Measurements from ENCODE around the gene PRUNE2. TPM values are rescaled to one million over a fixed set of nuclear protein-coding genes. Genes with fewer than 3 reads are reported as not detected.

PRUNE2 gene
- total and polyA plus RNA-seq, 2 of the 8 experiments (the other 6 are each of a cell fraction or from before 2014, with no cell fraction given), result 5.5 to 13.3 TPM

DNA sequence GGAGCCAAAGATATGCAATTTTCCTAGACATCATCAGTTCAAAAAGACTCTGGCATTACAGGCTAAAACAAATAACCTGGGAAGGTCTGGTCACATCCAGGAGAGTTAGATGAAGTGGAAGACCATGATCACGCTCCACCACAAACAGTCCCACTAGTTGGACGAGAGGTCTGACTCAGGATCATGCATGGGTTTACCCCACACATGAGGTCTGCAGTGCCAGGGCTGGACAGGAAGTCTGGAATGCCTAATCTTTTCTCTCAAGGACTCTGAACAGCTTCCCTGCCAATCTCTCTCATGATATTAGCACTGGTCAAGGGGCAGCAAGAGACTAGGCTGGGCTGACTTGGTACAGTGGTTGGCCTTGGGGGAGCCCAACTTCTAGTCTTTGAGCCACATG is 7.1 kb downstream of the PRUNE2 start:
- Histone ChIP-seq H3K18ac (ENCODE audit: extremely low read depth, low read length) (no peak overlapping the region), H4K91ac (replicated peaks; ENCODE audit: insufficient read length, low read length) (no peak overlapping the region), H3K14ac (ENCODE audit: insufficient read length) (no peak overlapping the region), H4K5ac (ENCODE audit: insufficient read length, low read depth, low read length) (peak overlapping the region; percentile 10), H3K23me2 (ENCODE audit: low read depth, low read length) (no peaks in the 10 kb centered on the region), H3K4me3 (ENCODE audit: extremely low read depth in 1 of 4, insufficient read depth in 2 of 4, low read depth in 3 of 4, low read length in 4 of 4) (no peak overlapping the region), H2BK15ac (ENCODE audit: low read length) (no peak overlapping the region), H2BK120ac (replicated peaks; ENCODE audit: low read depth, low read length) (no peak overlapping the region), H3K27ac (ENCODE audit: low read depth, low read length) (no peak overlapping the region), H3K36me3 (ENCODE audit: control insufficient read depth in 2 of 4, insufficient read depth in 4 of 4, low read length in 3 of 4) (no peaks in the 10 kb centered on the region; a peak in 1 of 8 replicates), H3K9me3 (ENCODE audit: insufficient read depth in 2 of 2, low read depth in 1 of 2, low read length in 1 of 2) (no peaks in the 10 kb centered on the region), H3K4ac (replicated peaks; ENCODE audit: insufficient read length, low read depth, low read length) (no peak overlapping the region), H2BK12ac (ENCODE audit: low read depth, low read length) (no peak overlapping the region), H3K4me2 (ENCODE audit: insufficient read depth in 1 of 2, low read depth in 2 of 2, low read length in 2 of 2) (no peak overlapping the region), H3K9ac (replicated peaks in 1 of 4; ENCODE audit: extremely low read depth in 1 of 4, low read depth in 3 of 4, low read length in 3 of 4) (no peak overlapping the region), H2BK20ac (ENCODE audit: low read length) (no peak overlapping the region), H4K8ac (ENCODE audit: extremely low read depth, insufficient read depth, low read length) (no peak overlapping the region), H2BK5ac (ENCODE audit: low read depth, low read length) (no peak overlapping the region), H2AFZ (ENCODE audit: low read length) (no peak overlapping the region), H3K79me2 (ENCODE audit: control insufficient read depth in 1 of 2, insufficient read depth in 2 of 2, low read length in 2 of 2) (no peaks in the 10 kb centered on the region), H2AK5ac (ENCODE audit: low read depth, low read length) (no peak overlapping the region), H3K4me1 (replicated peaks in 1 of 4; ENCODE audit: control insufficient read depth in 3 of 4, insufficient read depth in 4 of 4, low read length in 3 of 4) (peaks cover 0 to 10% (median 1%) of the 10 kb centered on the region in 4 experiments; a peak in 3 of 7 replicates), H3K23ac (ENCODE audit: insufficient read length) (no peak overlapping the region), H3K27me3 (replicated peaks in 1 of 4; ENCODE audit: control insufficient read depth in 3 of 4, extremely low read depth in 1 of 4, insufficient read depth in 3 of 4, low read length in 3 of 4) (no peaks in the 10 kb centered on the region), H3K56ac (replicated peaks; ENCODE audit: insufficient read length, low read depth, low read length) (no peak overlapping the region), H4K20me1 (replicated peaks in 1 of 2; ENCODE audit: control insufficient read depth in 1 of 2, insufficient read depth in 2 of 2, low read length in 2 of 2) (no peaks in the 10 kb centered on the region), H3K79me1 (ENCODE audit: low read depth, low read length) (no peaks in the 10 kb centered on the region)
- ChIA-PET POLR2A (ENCODE audit: partially characterized antibody) (no interaction called here), CTCF (ENCODE audit: partially characterized antibody) (no interaction called here)
- WGBS, 2 experiments (ENCODE audit: extremely low coverage in 1 of 2, insufficient coverage in 1 of 2, insufficient read length in 1 of 2, insufficient replicate concordance in 2 of 2, low coverage in 1 of 2, low lambda C conversion rate in 2 of 2, missing lambda C conversion rate in 1 of 2), result 86% methylated on average over 2 of the region's 2 CpGs; no CpG with 5 or more reads in 1 of the 2 experiments
- FAIRE-seq, result no peak
- DNase-seq (ENCODE audit: low read depth in 1 of 2, low spot score in 2 of 2), result no peak
- TF ChIP-seq RXRA (IDR thresholded peaks at IDR 0.05; ENCODE audit: insufficient read depth, low read depth, low read length) (no peak), RNF2 (IDR thresholded peaks at IDR 0.05; ENCODE audit: borderline replicate concordance, low read depth, low read length, missing control alignments, poor library complexity, severe bottlenecking) (no peak), CEBPB (IDR thresholded peaks at IDR 0.05; ENCODE audit: low read depth, low read length) (no peak), EGR1 (IDR thresholded peaks at IDR 0.05; ENCODE audit: borderline replicate concordance, low read depth, low read length) (no peak), TAF7 (optimal IDR thresholded peaks at IDR 0.05; ENCODE audit: borderline replicate concordance, low read depth, low read length) (no peak), JUN (IDR thresholded peaks at IDR 0.05; ENCODE audit: low read depth, low read length) (no peak), SP4 (IDR thresholded peaks at IDR 0.05; ENCODE audit: low read length) (no peak), MAFK (IDR thresholded peaks at IDR 0.05; ENCODE audit: low read depth, low read length) (no peak), NANOG (IDR thresholded peaks at IDR 0.05; ENCODE audit: insufficient read depth, low read depth, low read length, poor library complexity, severe bottlenecking) (no peak), YY1 (IDR thresholded peaks at IDR 0.05; ENCODE audit: low read depth, low read length) (no peak), SIX5 (IDR thresholded peaks at IDR 0.05; ENCODE audit: low read depth, low read length) (no peak)
- TF ChIP-seq, protein P1, sequence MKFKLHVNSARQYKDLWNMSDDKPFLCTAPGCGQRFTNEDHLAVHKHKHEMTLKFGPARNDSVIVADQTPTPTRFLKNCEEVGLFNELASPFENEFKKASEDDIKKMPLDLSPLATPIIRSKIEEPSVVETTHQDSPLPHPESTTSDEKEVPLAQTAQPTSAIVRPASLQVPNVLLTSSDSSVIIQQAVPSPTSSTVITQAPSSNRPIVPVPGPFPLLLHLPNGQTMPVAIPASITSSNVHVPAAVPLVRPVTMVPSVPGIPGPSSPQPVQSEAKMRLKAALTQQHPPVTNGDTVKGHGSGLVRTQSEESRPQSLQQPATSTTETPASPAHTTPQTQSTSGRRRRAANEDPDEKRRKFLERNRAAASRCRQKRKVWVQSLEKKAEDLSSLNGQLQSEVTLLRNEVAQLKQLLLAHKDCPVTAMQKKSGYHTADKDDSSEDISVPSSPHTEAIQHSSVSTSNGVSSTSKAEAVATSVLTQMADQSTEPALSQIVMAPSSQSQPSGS (IDR thresholded peaks at IDR 0.05; ENCODE audit: low read length), result no peak
- TF ChIP-seq, protein P2, sequence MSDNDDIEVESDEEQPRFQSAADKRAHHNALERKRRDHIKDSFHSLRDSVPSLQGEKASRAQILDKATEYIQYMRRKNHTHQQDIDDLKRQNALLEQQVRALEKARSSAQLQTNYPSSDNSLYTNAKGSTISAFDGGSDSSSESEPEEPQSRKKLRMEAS (IDR thresholded peaks at IDR 0.05), result no peak

All from H1 (cell line).